K562 (cell line): ENCODE results near the gene ESCO1. TPM values are rescaled to one million over a fixed set of nuclear protein-coding genes. Genes with fewer than 3 reads are reported as not detected.
"Not testable (repeated sequence)": the region's sequence is repeated elsewhere in the genome, so short reads cannot be mapped to it uniquely, and the experiment has no call there.

ENCODE experiments used
- ATAC-seq: fragments of 200-7000 bp; cut with Tn5 transposase; 3 replicates; pipeline ENCODE4 v1.9.1; 2020; ENCODE audit warnings: moderate library complexity
- BruUV-seq: library from RNA; stranded (reverse); fragments of 400-500 nt; replicated peaks from 2 replicates; lab custom pipeline; 2021; lab: Mats Ljungman, UMichigan
- CTCF ChIA-PET: fragments of 300-600 bp; formaldehyde crosslinking; extraction: SDS; loops from one replicate; lab custom pipeline; 2021; ENCODE audit warnings: low intra/inter-chr PET ratio; lab: Yijun Ruan, JAX
- POLR2A ChIA-PET: fragments of 300-600, 350-650 bp; sonication (Branson Sonifier 250); formaldehyde crosslinking; extraction: SDS; loops from one replicate; lab custom pipeline; 2021; ENCODE audit warnings: antibody characterized with exemption, inconsistent platforms; lab: Yijun Ruan, JAX
- DNase-seq, 4 experiments: peaks; one replicate each; pipeline versions ENCODE4 v3.0.0 to v3.0.0-alpha.2; 2011 to 2018; ENCODE audit warnings: low spot score in 3 of 4, mixed read lengths in 3 of 4; ENCODE audit errors: extremely low read depth in 1 of 4
- FAIRE-seq: peaks from 2 replicates; lab custom pipeline; 2011; peaks lifted over from hg19 to GRCh38; lab: Jason Lieb, UNC
- H2AFZ ChIP-seq: 2 replicates; pipeline ENCODE4 v1.6.0; 2011; ENCODE audit warnings: low read depth, low read length, control low read depth, inconsistent platforms
- H3K27ac ChIP-seq: fragments of 200-600 bp; 3 replicates; pipeline ENCODE4 v1.8.0; 2011; ENCODE audit warnings: low read depth, mild to moderate bottlenecking, control low read depth, inconsistent platforms, low read length, moderate library complexity, mixed read lengths; ENCODE audit errors: extremely low read depth
- H3K27me3 ChIP-seq, 2 experiments: fragments of 300-600 bp in 1 of 2; 2 replicates in 1 of 2; 3 replicates in 1 of 2; pipeline versions ENCODE4 v1.6.0 to v1.8.0; 2011; ENCODE audit warnings: inconsistent platforms in 2 of 2, low read length in 2 of 2, mild to moderate bottlenecking in 1 of 2, mixed read lengths in 1 of 2, moderate library complexity in 1 of 2; ENCODE audit not compliant: control insufficient read depth in 2 of 2, insufficient read depth in 2 of 2
- H3K36me3 ChIP-seq: fragments of 300-600 bp; 3 replicates; pipeline ENCODE4 v1.8.0; 2011; ENCODE audit warnings: mild to moderate bottlenecking, low read length, inconsistent platforms; ENCODE audit not compliant: control insufficient read depth, insufficient read depth
- H3K4me1 ChIP-seq, 2 experiments: fragments of 200-600 bp in 1 of 2; replicated peaks in 1 of 2; 2 replicates in 1 of 2; 3 replicates in 1 of 2; pipeline versions ENCODE4 v1.5.1 to v1.8.0; 2011; ENCODE audit warnings: inconsistent platforms in 2 of 2, low read length in 2 of 2, mild to moderate bottlenecking in 1 of 2, mixed read lengths in 1 of 2, moderate library complexity in 1 of 2; ENCODE audit not compliant: control insufficient read depth in 2 of 2, insufficient read depth in 2 of 2
- H3K4me2 ChIP-seq: 2 replicates; pipeline ENCODE4 v1.6.1; 2011; ENCODE audit warnings: low read length, control low read depth, inconsistent platforms, mixed read lengths; ENCODE audit not compliant: insufficient read depth
- H3K4me3 ChIP-seq: fragments of 200-600 bp; sonication (generic), shearing (Covaris generic); 2 replicates; pipeline ENCODE4 v1.5.1; 2016; ENCODE audit warnings: control low read depth, inconsistent platforms
- H3K79me2 ChIP-seq: fragments of 200-600 bp; 3 replicates; pipeline ENCODE4 v1.8.0; 2011; ENCODE audit warnings: low read length, inconsistent platforms; ENCODE audit not compliant: control insufficient read depth, insufficient read depth
- H3K9ac ChIP-seq, 2 experiments: 2 replicates each; pipeline versions ENCODE4 v1.6.0 to v1.6.1; 2011; ENCODE audit warnings: low read depth in 2 of 2, low read length in 2 of 2, control low read depth in 1 of 2, inconsistent platforms in 1 of 2, mild to moderate bottlenecking in 1 of 2, mixed read lengths in 1 of 2; ENCODE audit not compliant: insufficient read depth in 1 of 2
- H3K9me1 ChIP-seq: one replicate; pipeline ENCODE4 v1.6.0; 2011; ENCODE audit warnings: inconsistent platforms, mild to moderate bottlenecking, low read length, moderate library complexity; ENCODE audit not compliant: control insufficient read depth, insufficient read depth
- H3K9me3 ChIP-seq: replicated peaks from 2 replicates; pipeline ENCODE4 v1.5.1; 2011; ENCODE audit warnings: low read depth, low read length, inconsistent platforms; ENCODE audit not compliant: control insufficient read depth, insufficient read depth
- H4K20me1 ChIP-seq: replicated peaks from 2 replicates; pipeline ENCODE4 v1.6.1; 2011; ENCODE audit warnings: low read length, inconsistent platforms, mixed read lengths; ENCODE audit not compliant: control insufficient read depth, insufficient read depth
- ZNF583 ChIP-seq: fragments of 250-450 bp; sonication (Bioruptor Pico); IDR thresholded peaks from 2 replicates; pipeline ENCODE4 v1.4.0; 2020
- WGBS: fragments of 100-300 bp; shearing (Covaris generic); methylation state at CpG from one replicate; pipeline ENCODE4 v1.1.6; 2016; ENCODE audit warnings: low coverage, mixed read lengths; ENCODE audit not compliant: insufficient coverage; ENCODE audit errors: missing lambda C conversion rate; 5-methylcytosine and 5-hydroxymethylcytosine counted together
- in situ Hi-C: fragments of 300-500 bp; cut with MboI; formaldehyde crosslinking; loops from 4 replicates; pipeline ENCODE4 v1.15.0; 2018; ENCODE audit warnings: inconsistent platforms, mixed read lengths
- intact Hi-C: fragments of 100-400 bp; cut with micrococcal nuclease; formaldehyde crosslinking; loops from 2 replicates; pipeline ENCODE4 v1.14.2; 2022
- polyA plus RNA-seq, 8 experiments: library from polyadenylated mRNA; depleted of rRNA in 4 of 8; stranded (reverse) in 5 of 8; unstranded in 3 of 8; fragments of >200 nt; fragmentation: Nextera tagmentation in 2 of 8; fragmentation: Illumina TruSeq in 1 of 8; extraction: Ambion mirVana in 2 of 8; extraction: Trizol in 1 of 8; gene quantifications; 2 replicates each; pipeline versions ENCODE4 v1.2.1 to v1.2.3, GENCODE V29; 2011 to 2014; ENCODE audit warnings: inconsistent platforms in 1 of 8, missing spikeins in 1 of 8
- total RNA-seq, 7 experiments: library from RNA; depleted of rRNA in 6 of 7; stranded (reverse); fragments of >200 nt in 6 of 7; fragmentation: Illumina TruSeq in 2 of 7; extraction: Trizol in 2 of 7; gene quantifications; 2 replicates each; pipeline versions ENCODE4 v1.2.1 to v1.2.3, GENCODE V29; 2011 to 2021; ENCODE audit warnings: low replicate concordance in 1 of 7
- TF ChIP-seq, protein P1 (sequence below): fragments of 450-650 bp; IDR thresholded peaks from 2 replicates; pipeline ENCODE4 v1.6.1; 2016; ENCODE audit warnings: mild to moderate bottlenecking
- TF ChIP-seq, protein P2 (sequence below), 3 experiments: IDR thresholded peaks in 2 of 3; conservative IDR thresholded peaks in 1 of 3; 2 replicates each; pipeline ENCODE4 v1.5.1; 2011 to 2012; ENCODE audit warnings: low read length in 3 of 3, mild to moderate bottlenecking in 3 of 3, control low read depth in 2 of 3, improper control_type of control experiment in 1 of 3, inconsistent platforms in 1 of 3, low read depth in 1 of 3, mixed read lengths in 1 of 3, moderate library complexity in 1 of 3; ENCODE audit not compliant: insufficient read depth in 2 of 3

ESCO1 gene
- total and polyA plus RNA-seq, 9 of the 15 experiments (the other 6 are each of a cell fraction or from before 2014, with no cell fraction given) = 15.0 to 31.3 (median 19.6) TPM

DNA sequence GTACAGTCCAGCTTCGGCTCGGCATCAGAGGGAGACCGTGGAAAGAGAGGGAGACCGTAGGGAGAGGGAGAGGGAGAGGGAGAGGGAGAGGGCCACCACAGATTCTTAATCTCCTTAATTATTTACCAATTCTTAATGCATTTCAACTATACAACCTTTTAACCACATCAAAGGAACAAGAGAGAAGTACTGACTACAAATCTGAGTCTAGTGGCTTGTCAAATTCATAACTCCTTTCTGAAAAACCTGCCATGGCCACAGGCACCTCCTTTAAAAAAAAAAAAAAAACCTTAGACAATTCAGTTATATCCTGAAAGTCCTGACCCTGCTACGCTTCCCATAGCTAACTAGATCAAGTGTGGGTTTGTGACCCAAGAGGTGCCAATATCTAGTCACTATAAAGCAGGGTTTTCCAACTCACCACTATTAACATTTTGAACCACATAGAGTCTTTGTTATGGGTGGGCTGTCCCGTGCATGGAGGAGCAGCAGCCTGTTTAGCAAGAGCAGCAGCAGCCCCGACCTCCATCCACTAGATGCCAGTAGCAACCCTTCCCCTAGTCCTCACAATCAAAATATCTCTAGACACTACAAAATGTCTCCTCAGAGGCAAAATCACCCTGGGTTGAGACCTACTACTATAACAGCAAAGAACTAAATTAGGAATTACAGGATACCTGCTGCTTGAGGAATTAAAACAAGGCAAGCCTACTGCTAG is 6.8 kb downstream of the ESCO1 start:
- no peak overlapping the region; a peak in 1 of 4 replicates for H3K9ac ChIP-seq
- ATAC-seq = peak; percentile 72
- H4K20me1 ChIP-seq = no peaks in the 10 kb centered on the region
- H3K79me2 ChIP-seq = peaks cover 74% of the 10 kb centered on the region
- H3K9me3 ChIP-seq = no peaks in the 10 kb centered on the region
- H3K4me2 ChIP-seq = no peak overlapping the region
- WGBS = 65% methylated on average over 3 of the region's 7 CpGs
- CTCF ChIA-PET = no interaction called here
- no peak overlapping the region; the same call in 2 of the 3 replicates for H3K27ac ChIP-seq
- no TSS peak for BruUV-seq
- H3K27me3 ChIP-seq = no peaks in the 10 kb centered on the region
- no peak overlapping the region for H3K4me3 ChIP-seq
- POLR2A ChIA-PET = interaction anchor here (0.7 kb wide), 1 partner anchor 9 kb away, joined by 3 read pairs; no protein-coding TSS in a partner anchor
- H3K36me3 ChIP-seq = peaks cover 16% of the 10 kb centered on the region; the same call in 2 of the 3 replicates
- H2AFZ ChIP-seq = no peak overlapping the region
- in situ Hi-C loops = no loop called here
- FAIRE-seq = no peak
- intact Hi-C loops = no loop called here
- H3K9me1 ChIP-seq = no peaks in the 10 kb centered on the region
- TF ChIP-seq, protein P1, sequence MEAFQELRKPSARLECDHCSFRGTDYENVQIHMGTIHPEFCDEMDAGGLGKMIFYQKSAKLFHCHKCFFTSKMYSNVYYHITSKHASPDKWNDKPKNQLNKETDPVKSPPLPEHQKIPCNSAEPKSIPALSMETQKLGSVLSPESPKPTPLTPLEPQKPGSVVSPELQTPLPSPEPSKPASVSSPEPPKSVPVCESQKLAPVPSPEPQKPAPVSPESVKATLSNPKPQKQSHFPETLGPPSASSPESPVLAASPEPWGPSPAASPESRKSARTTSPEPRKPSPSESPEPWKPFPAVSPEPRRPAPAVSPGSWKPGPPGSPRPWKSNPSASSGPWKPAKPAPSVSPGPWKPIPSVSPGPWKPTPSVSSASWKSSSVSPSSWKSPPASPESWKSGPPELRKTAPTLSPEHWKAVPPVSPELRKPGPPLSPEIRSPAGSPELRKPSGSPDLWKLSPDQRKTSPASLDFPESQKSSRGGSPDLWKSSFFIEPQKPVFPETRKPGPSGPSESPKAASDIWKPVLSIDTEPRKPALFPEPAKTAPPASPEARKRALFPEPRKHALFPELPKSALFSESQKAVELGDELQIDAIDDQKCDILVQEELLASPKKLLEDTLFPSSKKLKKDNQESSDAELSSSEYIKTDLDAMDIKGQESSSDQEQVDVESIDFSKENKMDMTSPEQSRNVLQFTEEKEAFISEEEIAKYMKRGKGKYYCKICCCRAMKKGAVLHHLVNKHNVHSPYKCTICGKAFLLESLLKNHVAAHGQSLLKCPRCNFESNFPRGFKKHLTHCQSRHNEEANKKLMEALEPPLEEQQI = 0 out of 2 replicates have a peak, but pooled peaks have one; percentile 31
- TF ChIP-seq ZNF583 (CRISPR knock-in tag) = no peak
- TF ChIP-seq, protein P2, sequence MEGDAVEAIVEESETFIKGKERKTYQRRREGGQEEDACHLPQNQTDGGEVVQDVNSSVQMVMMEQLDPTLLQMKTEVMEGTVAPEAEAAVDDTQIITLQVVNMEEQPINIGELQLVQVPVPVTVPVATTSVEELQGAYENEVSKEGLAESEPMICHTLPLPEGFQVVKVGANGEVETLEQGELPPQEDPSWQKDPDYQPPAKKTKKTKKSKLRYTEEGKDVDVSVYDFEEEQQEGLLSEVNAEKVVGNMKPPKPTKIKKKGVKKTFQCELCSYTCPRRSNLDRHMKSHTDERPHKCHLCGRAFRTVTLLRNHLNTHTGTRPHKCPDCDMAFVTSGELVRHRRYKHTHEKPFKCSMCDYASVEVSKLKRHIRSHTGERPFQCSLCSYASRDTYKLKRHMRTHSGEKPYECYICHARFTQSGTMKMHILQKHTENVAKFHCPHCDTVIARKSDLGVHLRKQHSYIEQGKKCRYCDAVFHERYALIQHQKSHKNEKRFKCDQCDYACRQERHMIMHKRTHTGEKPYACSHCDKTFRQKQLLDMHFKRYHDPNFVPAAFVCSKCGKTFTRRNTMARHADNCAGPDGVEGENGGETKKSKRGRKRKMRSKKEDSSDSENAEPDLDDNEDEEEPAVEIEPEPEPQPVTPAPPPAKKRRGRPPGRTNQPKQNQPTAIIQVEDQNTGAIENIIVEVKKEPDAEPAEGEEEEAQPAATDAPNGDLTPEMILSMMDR (IDR thresholded peaks at IDR 0.05 in 2 of 3, conservative IDR thresholded peaks at IDR 0.05 in 1 of 3; ENCODE audit: insufficient read depth in 2 of 3, low read depth in 1 of 3, low read length in 3 of 3) = peak; percentile 22 to 41 (median 36); a peak in 2 of 6 replicates
- no peak for DNase-seq
- H3K4me1 ChIP-seq = peaks cover 0 to 2% of the 10 kb centered on the region in 2 experiments; a peak in 1 of 5 replicates

DNA sequence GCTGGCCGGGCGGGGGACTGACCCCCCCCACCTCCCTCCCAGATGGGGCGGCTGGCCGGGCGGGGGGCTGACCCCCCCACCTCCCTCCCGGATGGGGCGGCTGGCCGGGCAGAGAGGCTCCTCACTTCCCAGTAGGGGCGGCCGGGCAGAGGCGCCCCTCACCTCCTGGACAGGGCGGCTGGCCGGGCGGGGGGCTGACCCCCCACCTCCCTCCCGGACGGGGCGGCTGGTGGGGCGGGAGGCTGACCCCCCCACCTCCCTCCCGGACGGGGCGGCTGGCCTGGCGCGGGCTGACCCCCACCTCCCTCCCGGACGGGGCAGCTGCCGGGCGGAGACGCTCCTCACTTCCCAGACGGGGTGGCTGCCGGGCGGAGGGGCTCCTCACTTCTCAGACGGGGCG is 8.1 kb downstream of the ESCO1 start:
- H4K20me1 ChIP-seq, in situ Hi-C loops, CTCF ChIA-PET, H3K9me3 ChIP-seq, FAIRE-seq, ATAC-seq, H2AFZ ChIP-seq, DNase-seq, H3K9me1 ChIP-seq, H3K4me3 ChIP-seq, H3K27me3 ChIP-seq, H3K4me2 ChIP-seq, H3K27ac ChIP-seq, BruUV-seq, POLR2A ChIA-PET, intact Hi-C loops, H3K4me1 ChIP-seq, H3K9ac ChIP-seq: not testable (repeated sequence)
- H3K79me2 ChIP-seq = peaks cover 73% of the 10 kb centered on the region
- peaks cover 16% of the 10 kb centered on the region; the same call in 2 of the 3 replicates for H3K36me3 ChIP-seq
- WGBS = no CpG with 5 or more reads among the region's 33 CpGs
